ENCODE results near the gene LATS2. TPM values are rescaled to one million over a fixed set of nuclear protein-coding genes. Genes with fewer than 3 reads are reported as not detected.
A peak's percentile ranks its signal among the peaks of the same experiment; 100 is the strongest.
"Not testable (repeated sequence)": the region's sequence is repeated elsewhere in the genome, so short reads cannot be mapped to it uniquely, and the experiment has no call there.

The LATS2 gene
- total RNA-seq, 2 donors from 2014 or later: 15.8 to 29.8 TPM

DNA sequence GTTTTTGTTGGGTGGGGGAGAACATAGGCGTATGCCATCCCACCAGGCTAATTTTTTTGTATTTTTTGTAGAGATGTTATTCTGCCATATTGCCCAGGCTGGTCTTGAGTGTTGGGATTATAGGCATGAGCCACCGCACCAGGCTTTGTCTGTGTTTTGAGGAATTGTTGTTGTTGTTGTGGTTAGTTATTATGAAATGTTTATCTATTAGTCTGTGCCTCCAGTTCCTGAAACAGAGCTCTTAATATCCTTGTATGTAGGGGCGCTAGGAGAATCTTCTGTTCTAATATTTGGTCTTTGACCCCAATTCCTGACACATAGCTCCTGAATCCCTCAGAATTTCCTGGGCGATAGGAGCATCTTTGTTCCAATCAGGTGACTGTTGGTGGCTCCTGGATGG lies 5.6 kb upstream of the LATS2 start:
- Mint-ChIP-seq H3K4me1 (ENCODE audit: low read depth in 2 of 2) (peaks cover 26 to 28% of the 10 kb centered on the region in 2 donors), H3K9me3 (no peaks in the 10 kb centered on the region), H3K36me3 (no peaks in the 10 kb centered on the region), H3K27me3 (no peaks in the 10 kb centered on the region), H3K27ac (no peak overlapping the region), H3K4me3 (no peak overlapping the region)
- no peak for ATAC-seq
- DNase-seq (ENCODE audit: low spot score): no peak

DNA sequence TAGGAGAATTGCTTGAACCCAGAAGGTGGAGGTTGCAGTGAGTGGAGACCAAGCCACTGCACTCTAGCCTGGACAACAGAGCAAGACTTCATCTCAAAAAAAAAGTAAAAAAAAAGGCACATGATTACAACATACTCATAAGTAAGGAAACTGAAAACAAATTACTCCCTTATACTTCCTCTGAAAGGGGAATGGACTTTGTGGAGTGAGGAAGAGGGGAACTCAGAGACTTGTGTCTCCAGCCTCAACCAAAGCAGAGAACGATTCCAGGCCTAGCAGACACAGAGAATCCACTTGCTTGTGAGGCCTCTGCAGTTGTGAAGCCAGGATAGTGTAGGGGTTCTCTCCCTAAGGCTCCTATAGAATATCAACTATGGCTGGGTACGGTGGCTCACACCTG lies 4.3 kb upstream of the LATS2 start:
- peaks cover 21% of the 10 kb centered on the region in 2 donors for H3K4me1 Mint-ChIP-seq (ENCODE audit: low read depth in 2 of 2)
- H3K36me3 Mint-ChIP-seq: no peaks in the 10 kb centered on the region
- H3K27me3 Mint-ChIP-seq: no peaks in the 10 kb centered on the region
- no peak overlapping the region for H3K4me3 Mint-ChIP-seq
- DNase-seq (ENCODE audit: low spot score): no peak
- ATAC-seq: no peak
- H3K9me3 Mint-ChIP-seq: no peaks in the 10 kb centered on the region
- H3K27ac Mint-ChIP-seq: peak overlapping the region in 1 of 2 donors; percentile 37

DNA sequence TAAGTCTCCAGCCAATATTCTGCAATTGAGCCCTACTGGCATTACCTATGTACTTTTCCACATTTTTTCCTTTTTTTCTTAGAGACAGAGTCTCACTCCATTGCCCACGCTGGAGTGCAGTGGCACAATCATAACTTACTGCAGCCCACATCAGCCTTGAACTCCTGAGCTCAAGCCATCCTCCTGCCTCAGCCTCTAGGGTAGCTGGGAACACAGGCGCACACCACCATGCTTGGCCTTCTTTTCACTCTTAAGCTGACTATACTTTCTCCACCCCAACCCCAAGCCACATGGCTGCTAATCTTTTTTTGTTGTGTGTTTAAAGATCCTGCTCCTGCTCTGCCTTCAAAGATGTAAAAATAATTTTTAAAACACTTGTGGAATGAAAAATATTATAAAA lies 1.6 kb upstream of the LATS2 start:
- Mint-ChIP-seq H3K4me1 (ENCODE audit: low read depth in 2 of 2) (peaks cover 13 to 17% of the 10 kb centered on the region in 2 donors), H3K27me3 (no peaks in the 10 kb centered on the region), H3K36me3 (no peaks in the 10 kb centered on the region), H3K27ac (peak overlapping the region; percentile 79 to 82), H3K9me3 (no peaks in the 10 kb centered on the region), H3K4me3 (peak overlapping the region; percentile 86)
- no peak for DNase-seq (ENCODE audit: low spot score)
- no peak for ATAC-seq

DNA sequence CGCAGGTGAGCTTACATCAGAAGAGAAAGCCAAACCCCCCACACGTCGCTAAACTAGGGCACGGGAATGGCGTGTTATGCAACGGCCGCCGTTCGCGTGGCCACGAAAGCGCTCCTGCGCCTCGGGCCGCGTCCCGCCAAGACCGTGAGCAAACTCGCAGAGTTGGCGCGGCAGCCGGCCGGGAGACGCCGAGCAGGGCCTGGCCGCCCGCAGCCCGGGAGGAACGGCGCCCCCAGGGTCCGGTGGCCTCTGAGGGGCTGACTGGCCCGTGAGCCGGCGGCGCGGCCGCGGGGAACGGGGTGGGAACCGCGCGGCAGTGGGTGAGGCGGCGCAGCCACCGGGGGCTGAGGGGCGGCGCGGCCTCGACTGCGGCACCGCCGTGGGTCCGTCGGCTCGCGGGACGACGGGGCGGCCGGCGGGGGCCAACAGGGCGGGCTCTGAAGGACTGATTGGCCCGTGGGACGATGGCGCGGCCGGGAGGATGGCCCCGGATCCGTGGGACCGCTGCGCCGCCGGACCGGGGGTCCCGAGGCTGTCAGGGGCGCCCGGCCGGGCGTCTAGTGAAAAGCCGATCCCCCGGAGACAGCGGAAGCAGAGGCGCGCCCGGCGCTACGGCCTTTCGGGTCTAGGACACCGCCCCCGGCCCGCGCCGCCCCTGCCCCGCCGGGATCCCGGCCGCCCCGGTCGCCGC lies 903 bp downstream of the LATS2 start:
- no peaks in the 10 kb centered on the region for H3K9me3 Mint-ChIP-seq
- H3K36me3 Mint-ChIP-seq: no peaks in the 10 kb centered on the region
- H3K4me3 Mint-ChIP-seq: peak overlapping the region; percentile 86
- DNase-seq (ENCODE audit: low spot score) (no peak), ATAC-seq (peak; percentile 50 to 58)
- peaks cover 16 to 21% of the 10 kb centered on the region in 2 donors for H3K4me1 Mint-ChIP-seq (ENCODE audit: low read depth in 2 of 2)
- H3K27ac Mint-ChIP-seq: no peak overlapping the region
- H3K27me3 Mint-ChIP-seq: no peaks in the 10 kb centered on the region

DNA sequence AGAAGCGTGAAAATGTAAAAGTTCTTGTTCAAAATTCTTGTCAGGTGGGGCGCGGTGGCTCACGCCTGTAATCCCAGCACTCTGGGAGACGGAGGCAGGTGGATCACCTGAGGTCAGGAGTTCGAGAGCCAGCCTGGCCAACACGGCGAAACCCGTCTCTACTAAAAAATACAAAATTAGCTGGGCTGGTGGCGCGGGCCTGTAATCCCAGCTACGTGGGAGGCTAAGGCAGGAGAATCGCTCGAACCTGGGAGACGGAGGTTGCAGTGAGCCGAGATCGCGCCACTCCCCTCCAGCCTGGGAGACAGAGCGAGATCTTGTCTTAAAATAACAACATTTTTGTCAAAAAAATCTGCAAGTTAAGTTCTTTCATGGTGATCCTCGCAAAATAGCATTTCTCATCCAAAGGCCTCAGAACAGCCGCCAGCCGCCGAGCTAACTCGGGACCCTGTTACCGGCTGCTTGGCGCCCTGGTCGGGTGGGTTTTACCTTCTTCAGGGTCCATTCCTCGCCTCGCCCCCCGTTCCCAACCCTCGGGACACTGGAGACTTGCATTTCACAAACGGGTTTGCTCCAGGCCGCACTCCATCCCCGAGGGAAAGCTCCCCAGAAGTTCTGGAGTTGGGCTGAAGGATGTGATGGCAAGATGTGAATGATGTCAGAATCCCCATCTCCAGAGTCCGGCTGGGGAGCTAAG lies 1.6 kb downstream of the LATS2 start:
- ATAC-seq: no peak
- Mint-ChIP-seq H3K4me3 (peak overlapping the region; percentile 53), H3K27ac (no peak overlapping the region), H3K27me3 (no peaks in the 10 kb centered on the region), H3K9me3 (no peaks in the 10 kb centered on the region), H3K36me3 (no peaks in the 10 kb centered on the region), H3K4me1 (ENCODE audit: low read depth in 2 of 2) (peaks cover 18 to 19% of the 10 kb centered on the region in 2 donors)
- no peak for DNase-seq (ENCODE audit: low spot score)

DNA sequence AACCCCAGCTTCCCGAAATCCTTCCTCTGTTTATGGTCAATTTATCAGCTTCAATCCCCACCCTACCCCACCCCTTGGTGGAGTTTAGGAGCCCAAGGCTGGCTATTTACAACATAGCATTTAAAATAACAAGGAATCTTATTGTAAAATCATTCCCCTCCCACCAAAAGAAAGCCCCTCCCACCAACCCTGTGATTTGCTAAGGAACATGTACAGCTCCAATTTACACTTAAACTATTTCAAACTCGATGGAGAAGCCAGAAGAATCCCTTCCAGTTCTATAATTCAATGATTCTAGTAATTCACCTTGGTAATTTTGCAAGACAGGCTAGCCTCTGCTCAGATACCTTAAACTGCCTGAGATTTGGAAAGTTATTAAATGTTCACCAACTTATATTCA lies 3.0 kb downstream of the LATS2 start:
- no peaks in the 10 kb centered on the region for H3K27me3 Mint-ChIP-seq
- H3K27ac Mint-ChIP-seq: peak overlapping the region in 1 of 2 donors; percentile 41
- no peak overlapping the region for H3K4me3 Mint-ChIP-seq
- peaks cover 25% of the 10 kb centered on the region in 2 donors for H3K4me1 Mint-ChIP-seq (ENCODE audit: low read depth in 2 of 2)
- ATAC-seq: no peak
- no peaks in the 10 kb centered on the region for H3K36me3 Mint-ChIP-seq
- no peak for DNase-seq (ENCODE audit: low spot score)
- no peaks in the 10 kb centered on the region for H3K9me3 Mint-ChIP-seq

DNA sequence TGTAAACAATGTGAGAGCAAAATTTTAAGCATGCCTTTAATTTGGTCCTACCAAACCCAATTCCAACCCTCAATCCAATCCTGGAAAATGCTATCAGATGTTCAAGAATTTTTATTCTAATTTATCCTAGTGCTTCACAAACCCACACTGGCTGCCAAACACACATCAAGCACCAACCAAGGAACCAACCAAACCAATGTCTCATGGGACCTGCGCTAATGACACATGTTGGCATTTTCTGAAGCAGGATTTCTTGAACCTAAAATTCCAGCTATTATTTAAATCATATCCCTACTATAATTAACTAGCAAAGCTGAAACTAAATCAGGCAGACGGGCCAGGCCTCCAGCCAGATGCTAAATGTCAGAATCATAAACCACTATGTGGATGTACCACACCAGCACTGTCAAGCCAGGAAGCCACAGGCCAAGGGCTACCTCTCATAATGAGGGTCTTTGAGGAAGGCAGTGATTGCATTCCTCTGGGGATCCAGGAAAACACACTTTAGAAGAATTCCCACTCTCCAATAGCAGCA lies 5.8 kb downstream of the LATS2 start:
- DNase-seq (ENCODE audit: low spot score) (no peak), ATAC-seq (no peak)
- Mint-ChIP-seq H3K27ac (no peak overlapping the region), H3K36me3 (no peaks in the 10 kb centered on the region), H3K4me3 (no peak overlapping the region), H3K4me1 (ENCODE audit: low read depth in 2 of 2) (peaks cover 26 to 29% of the 10 kb centered on the region in 2 donors), H3K27me3 (no peaks in the 10 kb centered on the region), H3K9me3 (no peaks in the 10 kb centered on the region)

DNA sequence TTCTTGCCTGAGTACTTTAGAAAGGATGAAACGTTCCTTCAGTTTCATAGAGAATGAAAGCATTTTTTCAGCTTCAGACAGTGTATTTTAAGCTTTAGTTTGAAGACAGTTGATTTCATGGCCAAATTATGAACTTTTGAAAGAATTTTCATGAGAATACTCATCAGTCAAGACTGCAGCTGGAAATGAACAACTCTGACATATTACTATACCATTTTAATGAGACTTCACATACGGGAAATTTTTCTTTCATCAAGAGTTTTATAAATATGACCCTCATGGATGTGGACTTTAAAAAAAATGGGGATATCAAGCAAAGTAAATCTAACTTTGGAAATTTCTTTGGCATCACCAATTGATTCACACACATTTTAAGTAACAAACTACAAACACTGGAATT lies 6.4 kb downstream of the LATS2 start:
- Mint-ChIP-seq H3K27me3 (no peaks in the 10 kb centered on the region), H3K9me3 (no peaks in the 10 kb centered on the region), H3K4me3 (no peak overlapping the region), H3K27ac (no peak overlapping the region), H3K4me1 (ENCODE audit: low read depth in 2 of 2) (peaks cover 31 to 35% of the 10 kb centered on the region in 2 donors), H3K36me3 (no peaks in the 10 kb centered on the region)
- ATAC-seq (no peak), DNase-seq (ENCODE audit: low spot score) (no peak)

DNA sequence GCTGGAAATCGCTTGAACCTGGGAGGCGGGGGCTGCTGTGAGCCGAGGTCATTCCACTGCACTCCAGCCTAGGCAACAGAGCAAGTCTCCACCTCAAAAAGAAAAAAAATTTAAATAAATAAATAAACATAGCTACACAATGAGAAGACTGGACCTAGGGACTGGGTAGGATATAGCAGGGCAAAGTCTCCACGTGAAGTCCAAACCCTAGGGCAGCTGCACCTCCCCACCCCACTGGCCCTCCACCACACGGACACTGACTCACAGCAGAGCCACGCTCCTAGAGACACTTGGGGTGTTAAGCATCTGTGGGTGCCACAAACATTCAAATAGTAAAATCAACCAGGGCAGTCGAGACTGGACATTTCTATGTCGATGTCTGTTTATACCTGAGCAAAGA lies 7.1 kb downstream of the LATS2 start:
- no peak for DNase-seq (ENCODE audit: low spot score)
- H3K36me3 Mint-ChIP-seq: no peaks in the 10 kb centered on the region
- H3K9me3 Mint-ChIP-seq: no peaks in the 10 kb centered on the region
- peaks cover 39 to 40% of the 10 kb centered on the region in 2 donors for H3K4me1 Mint-ChIP-seq (ENCODE audit: low read depth in 2 of 2)
- H3K4me3 Mint-ChIP-seq: no peak overlapping the region
- H3K27me3 Mint-ChIP-seq: no peaks in the 10 kb centered on the region
- H3K27ac Mint-ChIP-seq: no peak overlapping the region
- no peak for ATAC-seq

DNA sequence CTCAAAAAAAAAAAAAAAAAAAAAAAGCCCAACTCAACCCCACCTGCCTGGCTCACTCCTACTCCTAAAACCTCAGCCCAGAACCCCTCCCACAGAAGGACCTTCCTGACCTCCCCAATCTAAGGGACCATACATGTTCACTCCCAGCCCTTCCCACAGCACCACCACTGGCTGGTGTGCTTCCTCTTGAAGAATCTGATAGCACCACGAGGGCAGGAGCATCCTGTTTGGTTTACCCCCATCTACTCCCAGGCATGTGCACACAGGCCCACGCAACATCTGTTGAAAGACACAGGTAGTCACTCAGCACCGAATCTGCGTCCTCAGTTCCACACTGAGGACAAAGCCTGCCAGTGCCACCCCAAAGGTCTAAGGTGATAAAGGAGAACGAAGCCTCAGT lies 8.2 kb downstream of the LATS2 start:
- Mint-ChIP-seq H3K9me3 (no peaks in the 10 kb centered on the region), H3K4me3 (no peak overlapping the region), H3K4me1 (ENCODE audit: low read depth in 2 of 2) (peaks cover 43 to 44% of the 10 kb centered on the region in 2 donors), H3K36me3 (no peaks in the 10 kb centered on the region), H3K27ac (peak overlapping the region in 1 of 2 donors; percentile 57), H3K27me3 (no peaks in the 10 kb centered on the region)
- ATAC-seq: peak in 1 of 2 donors; percentile 34
- no peak for DNase-seq (ENCODE audit: low spot score)

DNA sequence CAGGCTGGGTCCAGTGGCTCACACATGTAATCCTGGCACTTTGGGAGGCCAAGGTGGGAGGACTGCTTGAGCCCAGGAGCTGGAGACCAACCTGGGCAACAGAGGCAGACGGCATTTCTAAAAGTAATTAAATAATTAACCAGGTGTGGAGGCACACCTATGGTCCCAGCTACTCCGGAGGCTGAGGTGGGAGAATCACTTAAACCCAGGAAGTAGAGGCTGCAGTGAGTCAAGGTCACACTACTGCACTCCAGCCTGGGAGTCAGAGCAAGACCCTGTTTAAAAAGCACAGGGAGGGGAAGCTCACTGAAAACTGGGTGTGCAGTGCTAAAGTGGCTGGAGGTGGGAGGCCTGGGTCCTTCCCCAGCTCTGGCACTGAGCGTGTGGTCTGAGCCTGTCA lies 9.7 kb downstream of the LATS2 start:
- DNase-seq (ENCODE audit: low spot score) (no peak), ATAC-seq (no peak)
- Mint-ChIP-seq H3K4me3 (no peak overlapping the region), H3K27me3 (no peaks in the 10 kb centered on the region), H3K4me1 (ENCODE audit: low read depth in 2 of 2) (peaks cover 45 to 46% of the 10 kb centered on the region in 2 donors), H3K36me3 (no peaks in the 10 kb centered on the region), H3K27ac (peak overlapping the region in 1 of 2 donors; percentile 88), H3K9me3 (no peaks in the 10 kb centered on the region)

DNA sequence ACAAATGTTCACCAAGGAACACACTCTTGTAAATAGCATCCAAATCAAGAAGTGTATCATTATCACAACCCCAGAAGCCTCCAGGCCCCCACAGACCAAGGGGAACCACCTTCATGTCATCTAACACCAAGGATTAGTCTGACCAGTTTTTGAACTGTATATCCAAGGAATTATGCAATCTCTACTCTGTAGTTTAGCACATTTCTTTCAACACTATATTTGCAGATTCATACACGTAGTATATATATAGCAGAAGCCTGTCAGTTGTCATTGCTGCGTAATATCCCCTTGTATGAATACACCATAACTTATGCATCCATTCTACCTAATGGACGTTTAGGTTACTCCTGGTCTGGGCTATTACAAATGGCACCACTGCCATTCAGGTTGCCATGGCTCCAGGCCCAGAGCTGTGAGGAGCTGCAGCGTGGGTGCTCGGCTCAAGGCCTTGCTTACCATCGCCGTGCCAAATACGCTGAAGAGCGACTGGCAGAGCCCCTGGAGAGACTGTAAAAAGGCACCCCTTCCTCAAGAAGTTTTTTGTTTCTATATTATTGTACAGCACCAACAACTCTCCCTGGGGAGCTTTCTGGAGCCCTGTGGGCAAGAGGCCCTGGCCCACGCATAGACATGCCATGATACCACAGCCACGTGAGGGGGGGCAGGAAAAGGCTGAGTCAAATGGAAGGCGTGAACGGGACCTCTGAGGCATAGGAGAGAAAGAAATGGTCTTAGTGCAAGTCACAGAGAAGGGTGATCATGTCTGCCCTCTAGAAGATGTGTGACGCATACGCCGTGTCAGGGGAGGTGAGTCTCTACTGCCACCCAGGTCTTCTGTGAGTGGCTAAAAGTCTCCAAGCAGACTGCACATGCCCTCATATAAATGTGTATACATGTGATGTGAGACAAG lies 10.8 kb downstream of the LATS2 start:
- Mint-ChIP-seq H3K4me3 (peak overlapping the region; percentile 66), H3K27ac (peak overlapping the region; percentile 42 to 88), H3K9me3 (no peaks in the 10 kb centered on the region), H3K27me3 (no peaks in the 10 kb centered on the region), H3K36me3 (no peaks in the 10 kb centered on the region), H3K4me1 (ENCODE audit: low read depth in 2 of 2) (peaks cover 47 to 48% of the 10 kb centered on the region in 2 donors)
- DNase-seq (ENCODE audit: low spot score): no peak
- peak; percentile 80 to 81 for ATAC-seq

DNA sequence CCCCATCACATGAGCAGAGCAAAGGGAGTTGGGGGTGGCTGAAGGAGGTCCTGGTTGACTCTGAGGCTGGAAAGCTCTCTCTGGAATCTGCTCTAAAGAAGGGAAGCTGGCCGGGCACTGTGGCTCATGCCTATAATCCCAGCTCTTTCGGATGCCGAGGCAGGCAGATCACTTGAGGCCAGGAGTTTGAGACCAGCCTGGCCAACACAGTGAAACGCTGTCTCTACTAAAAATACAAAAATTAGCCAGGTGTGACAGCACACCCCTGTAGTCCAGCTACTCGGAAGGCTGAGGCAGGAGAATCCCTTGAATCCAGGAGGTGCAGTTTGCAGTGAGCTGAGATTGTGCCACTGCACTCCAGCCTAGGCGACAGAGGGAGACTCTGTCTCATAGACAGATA lies 11.7 kb downstream of the LATS2 start:
- H3K4me3 Mint-ChIP-seq; H3K9me3 Mint-ChIP-seq; DNase-seq (ENCODE audit: low spot score); H3K27me3 Mint-ChIP-seq; ATAC-seq; H3K36me3 Mint-ChIP-seq; H3K27ac Mint-ChIP-seq: not testable (repeated sequence)
- peaks cover 50 to 54% of the 10 kb centered on the region in 2 donors for H3K4me1 Mint-ChIP-seq (ENCODE audit: low read depth in 2 of 2)
